ENCODE results near the gene STK32C.
"Not testable (repeated sequence)": the region's sequence is repeated elsewhere in the genome, so short reads cannot be mapped to it uniquely, and the experiment has no call there.

The STK32C gene

DNA sequence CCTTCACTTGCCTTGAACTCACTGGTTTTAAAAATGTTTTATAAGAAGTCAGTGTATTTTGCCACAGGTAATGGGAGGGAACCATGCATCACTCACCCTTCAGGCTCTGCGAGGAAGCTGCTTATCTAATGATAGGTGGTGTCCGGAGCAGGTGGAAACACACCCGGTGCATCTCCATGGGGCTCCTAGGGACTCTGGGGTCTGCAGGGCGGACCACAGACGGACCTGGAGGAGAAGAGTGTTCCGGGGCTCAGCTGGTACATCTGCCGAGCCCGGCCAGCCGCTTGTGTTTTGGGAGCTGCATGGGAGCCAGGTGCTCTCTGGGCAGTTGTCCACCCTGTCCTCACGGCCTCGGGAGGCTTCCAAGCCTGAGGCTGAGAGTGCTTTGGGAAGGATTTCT, 31.5 kb upstream of the STK32C start:
- no peak for DNase-seq (ENCODE audit: low read depth)
- no peak overlapping the region for H3K4me3 ChIP-seq (replicated peaks; ENCODE audit: low read depth, low read length)
- no peak for TF ChIP-seq CTCF (IDR thresholded peaks at IDR 0.05; ENCODE audit: low read length, missing control alignments)

GRCh38 chr10:132338876-132339275, 31.1 kb upstream of the STK32C start:
- TF ChIP-seq CTCF (IDR thresholded peaks at IDR 0.05; ENCODE audit: low read length, missing control alignments) = no peak
- no peak overlapping the region for H3K4me3 ChIP-seq (replicated peaks; ENCODE audit: low read depth, low read length)
- no peak for DNase-seq (ENCODE audit: low read depth)

DNA sequence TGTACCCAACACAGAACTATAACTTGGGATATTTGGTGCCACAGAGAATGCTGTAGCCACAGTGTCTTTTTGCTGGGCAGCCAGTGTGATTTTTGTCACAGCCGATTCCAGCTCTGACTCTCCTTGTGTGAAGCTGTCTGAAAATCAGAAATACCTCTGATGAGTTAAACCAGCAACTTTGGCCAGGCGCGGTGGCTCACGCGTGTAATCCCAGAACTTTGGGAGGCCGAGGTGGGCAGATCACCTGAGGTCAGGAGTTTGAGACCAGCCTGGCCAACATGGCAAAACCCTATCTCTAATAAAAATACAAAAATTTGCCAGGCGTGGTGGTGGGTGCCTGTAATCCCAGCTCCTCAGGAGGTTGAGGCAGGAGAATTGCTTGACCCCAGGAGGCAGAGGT, 30.1 kb upstream of the STK32C start:
- not testable (repeated sequence) for DNase-seq (ENCODE audit: low read depth); H3K4me3 ChIP-seq (replicated peaks; ENCODE audit: low read depth, low read length)

- no peak overlapping the region for H3K4me3 ChIP-seq (replicated peaks; ENCODE audit: low read depth, low read length)
- no peak for TF ChIP-seq CTCF (IDR thresholded peaks at IDR 0.05; ENCODE audit: low read length, missing control alignments)
- no peak for DNase-seq (ENCODE audit: low read depth)
These were observed 29.2 kb upstream of the STK32C start for GRCh38 chr10:132336919-132337407.

- H3K4me3 ChIP-seq (replicated peaks; ENCODE audit: low read depth, low read length) = no peak overlapping the region
- no peak for TF ChIP-seq CTCF (IDR thresholded peaks at IDR 0.05; ENCODE audit: low read length, missing control alignments)
- peak; percentile 33 for DNase-seq (ENCODE audit: low read depth)
These were observed 28.5 kb upstream of the STK32C start for GRCh38 chr10:132336064-132336746.

DNA sequence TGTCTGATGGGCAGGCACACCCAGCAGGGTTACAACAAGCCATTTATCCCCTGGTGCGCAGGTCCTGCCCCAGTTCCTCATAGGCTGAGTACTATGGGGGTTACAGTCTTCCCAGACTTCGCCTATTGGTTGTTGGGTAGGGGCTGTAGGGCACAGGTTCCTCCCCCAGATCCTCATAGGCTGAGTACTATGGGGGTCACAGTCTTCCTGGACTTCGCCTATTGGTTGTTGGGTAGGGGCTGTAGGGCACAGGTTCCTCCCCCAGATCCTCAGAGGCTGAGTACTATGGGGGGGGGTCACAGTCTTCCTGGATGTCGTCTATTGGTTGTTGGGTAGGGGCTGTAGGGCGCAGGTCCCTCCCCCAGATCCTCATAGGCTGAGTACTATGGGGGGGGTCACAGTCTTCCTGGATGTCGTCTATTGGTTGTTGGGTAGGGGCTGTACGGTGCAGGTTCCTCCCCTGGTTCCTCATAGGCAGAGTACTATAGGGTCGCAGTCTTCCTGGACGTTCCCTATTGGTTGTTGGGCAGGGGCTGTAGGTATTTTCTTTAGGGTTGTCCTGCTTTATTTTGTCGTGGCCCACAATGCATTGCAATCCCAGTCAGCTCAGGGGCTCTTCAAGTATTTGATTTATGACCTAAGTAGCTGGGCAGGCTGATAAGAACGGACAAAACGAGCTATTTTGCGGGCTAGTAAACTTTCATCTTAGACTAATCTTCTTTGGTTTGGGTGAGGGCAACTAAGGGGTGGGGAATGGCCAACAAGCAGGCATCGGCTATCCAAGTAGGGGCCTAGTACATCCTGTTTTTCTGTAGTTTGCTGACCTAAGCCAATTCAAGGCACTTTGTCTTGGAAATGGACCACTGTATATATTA, 27.7 kb upstream of the STK32C start:
- DNase-seq (ENCODE audit: low read depth) = no peak
- TF ChIP-seq CTCF (IDR thresholded peaks at IDR 0.05; ENCODE audit: low read length, missing control alignments) = no peak
- H3K4me3 ChIP-seq (replicated peaks; ENCODE audit: low read depth, low read length) = no peak overlapping the region

DNA sequence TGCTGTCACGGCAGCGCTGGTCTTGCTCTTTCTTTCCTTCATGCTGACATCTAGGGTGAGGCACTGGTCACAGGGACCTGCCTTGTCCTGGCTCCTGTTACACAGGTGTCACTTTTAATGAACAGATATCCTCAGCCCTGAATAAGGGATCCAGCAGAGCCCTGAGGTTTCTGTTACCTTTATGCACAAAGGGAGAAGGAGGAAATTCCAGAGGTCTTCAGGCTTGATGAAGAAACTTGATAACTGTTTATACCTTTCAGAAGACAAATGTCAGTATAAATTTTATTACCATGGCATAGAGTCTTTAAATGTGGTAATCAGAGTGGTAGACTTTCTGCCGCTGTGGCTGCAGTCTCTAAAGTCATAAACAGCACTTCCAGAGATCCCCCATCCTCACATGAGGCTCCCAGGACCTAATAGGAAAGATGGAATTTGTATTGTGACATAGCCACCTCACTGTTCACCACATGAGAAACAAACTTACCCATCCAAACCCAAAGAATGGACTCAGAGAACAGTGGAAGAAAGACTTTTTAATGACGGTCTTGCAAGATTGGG, 27.0 kb upstream of the STK32C start:
- DNase-seq (ENCODE audit: low read depth) = no peak
- no peak overlapping the region for H3K4me3 ChIP-seq (replicated peaks; ENCODE audit: low read depth, low read length)
- no peak for TF ChIP-seq CTCF (IDR thresholded peaks at IDR 0.05; ENCODE audit: low read length, missing control alignments)

Data from fibroblast of pulmonary artery (primary cell).